ENCODE measurements around the gene RGS9.
"Not testable (repeated sequence)": the region's sequence is repeated elsewhere in the genome, so short reads cannot be mapped to it uniquely, and the experiment has no call there.

DNA sequence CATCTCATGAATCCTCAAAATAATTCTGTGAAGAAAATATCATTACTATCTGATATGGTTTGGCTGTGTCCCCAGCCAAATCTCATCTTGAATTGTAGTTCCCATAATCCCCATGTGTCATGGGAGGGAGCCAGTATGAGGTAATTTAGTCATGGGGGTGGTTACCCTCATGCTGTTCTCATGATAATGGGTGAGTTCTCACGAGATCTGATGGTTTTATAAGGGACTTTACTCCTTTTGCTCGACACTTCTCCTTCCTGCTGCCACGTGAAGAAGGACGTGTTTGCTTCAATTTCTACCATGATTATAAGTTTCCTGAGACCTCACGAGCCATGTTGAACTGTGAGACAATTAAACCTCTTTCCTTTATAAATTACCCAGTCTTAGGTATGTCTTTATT, 20.7 kb upstream of the RGS9 start:
- TF ChIP-seq, protein P1, sequence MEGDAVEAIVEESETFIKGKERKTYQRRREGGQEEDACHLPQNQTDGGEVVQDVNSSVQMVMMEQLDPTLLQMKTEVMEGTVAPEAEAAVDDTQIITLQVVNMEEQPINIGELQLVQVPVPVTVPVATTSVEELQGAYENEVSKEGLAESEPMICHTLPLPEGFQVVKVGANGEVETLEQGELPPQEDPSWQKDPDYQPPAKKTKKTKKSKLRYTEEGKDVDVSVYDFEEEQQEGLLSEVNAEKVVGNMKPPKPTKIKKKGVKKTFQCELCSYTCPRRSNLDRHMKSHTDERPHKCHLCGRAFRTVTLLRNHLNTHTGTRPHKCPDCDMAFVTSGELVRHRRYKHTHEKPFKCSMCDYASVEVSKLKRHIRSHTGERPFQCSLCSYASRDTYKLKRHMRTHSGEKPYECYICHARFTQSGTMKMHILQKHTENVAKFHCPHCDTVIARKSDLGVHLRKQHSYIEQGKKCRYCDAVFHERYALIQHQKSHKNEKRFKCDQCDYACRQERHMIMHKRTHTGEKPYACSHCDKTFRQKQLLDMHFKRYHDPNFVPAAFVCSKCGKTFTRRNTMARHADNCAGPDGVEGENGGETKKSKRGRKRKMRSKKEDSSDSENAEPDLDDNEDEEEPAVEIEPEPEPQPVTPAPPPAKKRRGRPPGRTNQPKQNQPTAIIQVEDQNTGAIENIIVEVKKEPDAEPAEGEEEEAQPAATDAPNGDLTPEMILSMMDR (IDR thresholded peaks at IDR 0.05) = not testable (repeated sequence)
- not testable (repeated sequence) for TF ChIP-seq POLR2A, POLR2AphosphoS5 (IDR thresholded peaks at IDR 0.05)

All from stomach (tissue), 4 donors.